Omental fat pad (tissue), 4 donors: ENCODE measurements around the gene CDCA7L. TPM values are rescaled to one million over a fixed set of nuclear protein-coding genes. Genes with fewer than 3 reads are reported as not detected.

Experiments
- ATAC-seq: fragments of 150-250 bp; one replicate; pipeline ENCODE4 v1.9.1; 2016; ENCODE audit warnings: mild to moderate bottlenecking, moderate library complexity; ENCODE audit not compliant: low FRiP score
- DNase-seq: peaks from one replicate; pipeline ENCODE4 v3.0.0-alpha.2; 2019; ENCODE audit warnings: low spot score
- total RNA-seq, 4 donors: library from RNA; depleted of rRNA; stranded (reverse); fragments of >200 nt; gene quantifications; one replicate each; pipeline ENCODE4 v1.1.0, GENCODE V29; 2016
- TF ChIP-seq, protein P1 (sequence below), 3 donors: fragments of 450-650 bp; IDR thresholded peaks; one replicate each; pipeline ENCODE4 v1.5.1; 2016 to 2017; ENCODE audit warnings: antibody characterized with exemption in 3 of 3, mild to moderate bottlenecking in 3 of 3, moderate library complexity in 2 of 3

Gene CDCA7L
- total RNA-seq, 4 donors from 2014 or later: 8.2 to 20.0 (median 10.6) TPM

GRCh38 chr7:21851559-21851967 is 94.1 kb downstream of the CDCA7L start:
- ATAC-seq (no peak), DNase-seq (no peak)
- TF ChIP-seq, protein P1, sequence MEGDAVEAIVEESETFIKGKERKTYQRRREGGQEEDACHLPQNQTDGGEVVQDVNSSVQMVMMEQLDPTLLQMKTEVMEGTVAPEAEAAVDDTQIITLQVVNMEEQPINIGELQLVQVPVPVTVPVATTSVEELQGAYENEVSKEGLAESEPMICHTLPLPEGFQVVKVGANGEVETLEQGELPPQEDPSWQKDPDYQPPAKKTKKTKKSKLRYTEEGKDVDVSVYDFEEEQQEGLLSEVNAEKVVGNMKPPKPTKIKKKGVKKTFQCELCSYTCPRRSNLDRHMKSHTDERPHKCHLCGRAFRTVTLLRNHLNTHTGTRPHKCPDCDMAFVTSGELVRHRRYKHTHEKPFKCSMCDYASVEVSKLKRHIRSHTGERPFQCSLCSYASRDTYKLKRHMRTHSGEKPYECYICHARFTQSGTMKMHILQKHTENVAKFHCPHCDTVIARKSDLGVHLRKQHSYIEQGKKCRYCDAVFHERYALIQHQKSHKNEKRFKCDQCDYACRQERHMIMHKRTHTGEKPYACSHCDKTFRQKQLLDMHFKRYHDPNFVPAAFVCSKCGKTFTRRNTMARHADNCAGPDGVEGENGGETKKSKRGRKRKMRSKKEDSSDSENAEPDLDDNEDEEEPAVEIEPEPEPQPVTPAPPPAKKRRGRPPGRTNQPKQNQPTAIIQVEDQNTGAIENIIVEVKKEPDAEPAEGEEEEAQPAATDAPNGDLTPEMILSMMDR (IDR thresholded peaks at IDR 0.05): no peak
